SU-DHL-6 (cell line): Measurements from ENCODE around the gene PNLDC1.

ENCODE experiments used
- EZH2phosphoT487 ChIP-seq: fragments of 200-600 bp; sonication (generic), shearing (Covaris generic); conservative IDR thresholded peaks from 2 replicates; pipeline ENCODE4 v1.6.1; 2018; ENCODE audit warnings: mild to moderate bottlenecking, antibody characterized with exemption, low read length, moderate library complexity, mixed read lengths
- TF ChIP-seq, protein P1 (sequence below): fragments of 200-600 bp; sonication (generic); IDR thresholded peaks from one replicate; pipeline ENCODE4 v1.5.1; 2017; ENCODE audit warnings: antibody characterized with exemption, mild to moderate bottlenecking, low read length, moderate library complexity; ENCODE audit not compliant: insufficient read depth, poor library complexity, severe bottlenecking

DNA sequence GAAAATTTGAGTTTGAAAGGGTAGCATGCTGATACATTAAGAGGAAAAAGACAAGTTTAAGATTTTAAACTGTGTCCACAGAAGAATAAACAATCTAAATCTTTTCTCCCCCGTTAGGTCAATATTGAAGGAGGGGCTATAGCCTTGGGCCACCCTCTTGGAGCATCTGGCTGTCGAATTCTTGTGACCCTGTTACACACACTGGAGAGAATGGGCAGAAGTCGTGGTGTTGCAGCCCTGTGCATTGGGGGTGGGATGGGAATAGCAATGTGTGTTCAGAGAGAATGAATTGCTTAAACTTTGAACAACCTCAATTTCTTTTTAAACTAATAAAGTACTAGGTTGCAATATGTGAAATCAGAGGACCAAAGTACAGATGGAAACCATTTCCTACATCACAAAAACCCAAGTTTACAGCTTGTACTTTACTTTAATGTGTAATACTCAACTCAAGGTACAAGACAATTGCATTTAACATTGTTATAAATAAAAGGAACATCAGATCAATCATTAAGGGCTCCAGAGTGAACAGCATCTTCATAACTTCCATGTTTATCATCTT lies 21.5 kb upstream of the PNLDC1 start:
- TF ChIP-seq, protein P1, sequence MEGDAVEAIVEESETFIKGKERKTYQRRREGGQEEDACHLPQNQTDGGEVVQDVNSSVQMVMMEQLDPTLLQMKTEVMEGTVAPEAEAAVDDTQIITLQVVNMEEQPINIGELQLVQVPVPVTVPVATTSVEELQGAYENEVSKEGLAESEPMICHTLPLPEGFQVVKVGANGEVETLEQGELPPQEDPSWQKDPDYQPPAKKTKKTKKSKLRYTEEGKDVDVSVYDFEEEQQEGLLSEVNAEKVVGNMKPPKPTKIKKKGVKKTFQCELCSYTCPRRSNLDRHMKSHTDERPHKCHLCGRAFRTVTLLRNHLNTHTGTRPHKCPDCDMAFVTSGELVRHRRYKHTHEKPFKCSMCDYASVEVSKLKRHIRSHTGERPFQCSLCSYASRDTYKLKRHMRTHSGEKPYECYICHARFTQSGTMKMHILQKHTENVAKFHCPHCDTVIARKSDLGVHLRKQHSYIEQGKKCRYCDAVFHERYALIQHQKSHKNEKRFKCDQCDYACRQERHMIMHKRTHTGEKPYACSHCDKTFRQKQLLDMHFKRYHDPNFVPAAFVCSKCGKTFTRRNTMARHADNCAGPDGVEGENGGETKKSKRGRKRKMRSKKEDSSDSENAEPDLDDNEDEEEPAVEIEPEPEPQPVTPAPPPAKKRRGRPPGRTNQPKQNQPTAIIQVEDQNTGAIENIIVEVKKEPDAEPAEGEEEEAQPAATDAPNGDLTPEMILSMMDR: no peak
- no peak for TF ChIP-seq EZH2phosphoT487
